ENCODE data around the gene TEX101.

GRCh38 chr19:43395561-43395960, 19.1 kb upstream of the TEX101 start:
- TF ChIP-seq, protein P1, sequence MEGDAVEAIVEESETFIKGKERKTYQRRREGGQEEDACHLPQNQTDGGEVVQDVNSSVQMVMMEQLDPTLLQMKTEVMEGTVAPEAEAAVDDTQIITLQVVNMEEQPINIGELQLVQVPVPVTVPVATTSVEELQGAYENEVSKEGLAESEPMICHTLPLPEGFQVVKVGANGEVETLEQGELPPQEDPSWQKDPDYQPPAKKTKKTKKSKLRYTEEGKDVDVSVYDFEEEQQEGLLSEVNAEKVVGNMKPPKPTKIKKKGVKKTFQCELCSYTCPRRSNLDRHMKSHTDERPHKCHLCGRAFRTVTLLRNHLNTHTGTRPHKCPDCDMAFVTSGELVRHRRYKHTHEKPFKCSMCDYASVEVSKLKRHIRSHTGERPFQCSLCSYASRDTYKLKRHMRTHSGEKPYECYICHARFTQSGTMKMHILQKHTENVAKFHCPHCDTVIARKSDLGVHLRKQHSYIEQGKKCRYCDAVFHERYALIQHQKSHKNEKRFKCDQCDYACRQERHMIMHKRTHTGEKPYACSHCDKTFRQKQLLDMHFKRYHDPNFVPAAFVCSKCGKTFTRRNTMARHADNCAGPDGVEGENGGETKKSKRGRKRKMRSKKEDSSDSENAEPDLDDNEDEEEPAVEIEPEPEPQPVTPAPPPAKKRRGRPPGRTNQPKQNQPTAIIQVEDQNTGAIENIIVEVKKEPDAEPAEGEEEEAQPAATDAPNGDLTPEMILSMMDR (IDR thresholded peaks at IDR 0.05; ENCODE audit: low read depth, low read length, missing input control) = no peak
- TF ChIP-seq HNF4A (conservative IDR thresholded peaks at IDR 0.05) (no peak), JUND (IDR thresholded peaks at IDR 0.05) (no peak), FOXA1 (IDR thresholded peaks at IDR 0.05) (no peak), YY1 (IDR thresholded peaks at IDR 0.05) (no peak), TAF1 (conservative IDR thresholded peaks at IDR 0.05) (no peak), NR2F2 (IDR thresholded peaks at IDR 0.05) (no peak), SP1 (IDR thresholded peaks at IDR 0.05) (no peak)
- TF ChIP-seq, protein P2, sequence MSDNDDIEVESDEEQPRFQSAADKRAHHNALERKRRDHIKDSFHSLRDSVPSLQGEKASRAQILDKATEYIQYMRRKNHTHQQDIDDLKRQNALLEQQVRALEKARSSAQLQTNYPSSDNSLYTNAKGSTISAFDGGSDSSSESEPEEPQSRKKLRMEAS (IDR thresholded peaks at IDR 0.05) = no peak
- TF ChIP-seq, protein P3, sequence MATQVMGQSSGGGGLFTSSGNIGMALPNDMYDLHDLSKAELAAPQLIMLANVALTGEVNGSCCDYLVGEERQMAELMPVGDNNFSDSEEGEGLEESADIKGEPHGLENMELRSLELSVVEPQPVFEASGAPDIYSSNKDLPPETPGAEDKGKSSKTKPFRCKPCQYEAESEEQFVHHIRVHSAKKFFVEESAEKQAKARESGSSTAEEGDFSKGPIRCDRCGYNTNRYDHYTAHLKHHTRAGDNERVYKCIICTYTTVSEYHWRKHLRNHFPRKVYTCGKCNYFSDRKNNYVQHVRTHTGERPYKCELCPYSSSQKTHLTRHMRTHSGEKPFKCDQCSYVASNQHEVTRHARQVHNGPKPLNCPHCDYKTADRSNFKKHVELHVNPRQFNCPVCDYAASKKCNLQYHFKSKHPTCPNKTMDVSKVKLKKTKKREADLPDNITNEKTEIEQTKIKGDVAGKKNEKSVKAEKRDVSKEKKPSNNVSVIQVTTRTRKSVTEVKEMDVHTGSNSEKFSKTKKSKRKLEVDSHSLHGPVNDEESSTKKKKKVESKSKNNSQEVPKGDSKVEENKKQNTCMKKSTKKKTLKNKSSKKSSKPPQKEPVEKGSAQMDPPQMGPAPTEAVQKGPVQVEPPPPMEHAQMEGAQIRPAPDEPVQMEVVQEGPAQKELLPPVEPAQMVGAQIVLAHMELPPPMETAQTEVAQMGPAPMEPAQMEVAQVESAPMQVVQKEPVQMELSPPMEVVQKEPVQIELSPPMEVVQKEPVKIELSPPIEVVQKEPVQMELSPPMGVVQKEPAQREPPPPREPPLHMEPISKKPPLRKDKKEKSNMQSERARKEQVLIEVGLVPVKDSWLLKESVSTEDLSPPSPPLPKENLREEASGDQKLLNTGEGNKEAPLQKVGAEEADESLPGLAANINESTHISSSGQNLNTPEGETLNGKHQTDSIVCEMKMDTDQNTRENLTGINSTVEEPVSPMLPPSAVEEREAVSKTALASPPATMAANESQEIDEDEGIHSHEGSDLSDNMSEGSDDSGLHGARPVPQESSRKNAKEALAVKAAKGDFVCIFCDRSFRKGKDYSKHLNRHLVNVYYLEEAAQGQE (IDR thresholded peaks at IDR 0.05) = no peak
